GM12864 (cell line): ENCODE data around the gene SPR.

Experiments used
- DNase-seq: peaks from one replicate; pipeline ENCODE4 v3.0.0-alpha.2; 2011; ENCODE audit warnings: low read depth
- H3K4me3 ChIP-seq: 2 replicates; pipeline ENCODE4 v1.5.1; 2011; ENCODE audit warnings: mild to moderate bottlenecking, low read depth, low read length, control low read depth
- TF ChIP-seq, protein P1 (sequence below): IDR thresholded peaks from 2 replicates; pipeline ENCODE4 v1.5.1; 2011; ENCODE audit warnings: low read depth, mild to moderate bottlenecking, moderate library complexity, low read length, control low read depth, inconsistent platforms; ENCODE audit errors: missing control alignments

SPR gene

DNA sequence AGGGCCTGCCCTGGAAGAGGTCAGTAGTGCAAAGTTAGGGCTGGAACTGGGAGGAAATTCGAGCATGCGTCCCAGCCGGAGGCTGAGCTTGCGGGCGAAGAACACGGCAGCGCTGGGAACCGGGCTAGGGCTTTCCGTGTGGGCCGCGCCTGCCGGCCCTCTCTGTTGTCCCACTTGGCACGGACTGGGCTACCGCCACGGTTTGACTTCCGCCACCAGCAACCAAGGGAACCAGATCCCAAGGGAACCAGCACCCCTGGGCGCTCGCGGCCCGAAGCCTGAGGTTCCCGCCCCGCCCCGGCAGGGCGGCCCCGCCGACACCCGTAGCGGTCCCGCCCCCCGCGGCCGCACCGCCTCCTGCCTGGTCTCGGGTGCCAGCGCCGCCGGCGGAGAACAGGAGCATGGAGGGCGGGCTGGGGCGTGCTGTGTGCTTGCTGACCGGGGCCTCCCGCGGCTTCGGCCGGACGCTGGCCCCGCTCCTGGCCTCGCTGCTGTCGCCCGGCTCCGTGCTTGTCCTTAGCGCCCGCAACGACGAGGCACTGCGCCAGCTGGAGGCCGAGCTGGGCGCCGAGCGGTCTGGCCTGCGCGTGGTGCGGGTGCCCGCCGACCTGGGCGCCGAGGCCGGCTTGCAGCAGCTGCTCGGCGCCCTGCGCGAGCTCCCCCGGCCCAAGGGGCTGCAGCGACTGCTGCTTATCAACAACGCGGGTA, at the start of gene SPR:
SPR (plus strand) TSS at position 377 of the 708 bp plus-strand sequence; CDS start at position 402, 25 bp downstream.
- peak within 1 kb of the TSS; percentile 67 for H3K4me3 ChIP-seq
- TF ChIP-seq, protein P1, sequence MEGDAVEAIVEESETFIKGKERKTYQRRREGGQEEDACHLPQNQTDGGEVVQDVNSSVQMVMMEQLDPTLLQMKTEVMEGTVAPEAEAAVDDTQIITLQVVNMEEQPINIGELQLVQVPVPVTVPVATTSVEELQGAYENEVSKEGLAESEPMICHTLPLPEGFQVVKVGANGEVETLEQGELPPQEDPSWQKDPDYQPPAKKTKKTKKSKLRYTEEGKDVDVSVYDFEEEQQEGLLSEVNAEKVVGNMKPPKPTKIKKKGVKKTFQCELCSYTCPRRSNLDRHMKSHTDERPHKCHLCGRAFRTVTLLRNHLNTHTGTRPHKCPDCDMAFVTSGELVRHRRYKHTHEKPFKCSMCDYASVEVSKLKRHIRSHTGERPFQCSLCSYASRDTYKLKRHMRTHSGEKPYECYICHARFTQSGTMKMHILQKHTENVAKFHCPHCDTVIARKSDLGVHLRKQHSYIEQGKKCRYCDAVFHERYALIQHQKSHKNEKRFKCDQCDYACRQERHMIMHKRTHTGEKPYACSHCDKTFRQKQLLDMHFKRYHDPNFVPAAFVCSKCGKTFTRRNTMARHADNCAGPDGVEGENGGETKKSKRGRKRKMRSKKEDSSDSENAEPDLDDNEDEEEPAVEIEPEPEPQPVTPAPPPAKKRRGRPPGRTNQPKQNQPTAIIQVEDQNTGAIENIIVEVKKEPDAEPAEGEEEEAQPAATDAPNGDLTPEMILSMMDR: no peak
- no peak for DNase-seq

DNA sequence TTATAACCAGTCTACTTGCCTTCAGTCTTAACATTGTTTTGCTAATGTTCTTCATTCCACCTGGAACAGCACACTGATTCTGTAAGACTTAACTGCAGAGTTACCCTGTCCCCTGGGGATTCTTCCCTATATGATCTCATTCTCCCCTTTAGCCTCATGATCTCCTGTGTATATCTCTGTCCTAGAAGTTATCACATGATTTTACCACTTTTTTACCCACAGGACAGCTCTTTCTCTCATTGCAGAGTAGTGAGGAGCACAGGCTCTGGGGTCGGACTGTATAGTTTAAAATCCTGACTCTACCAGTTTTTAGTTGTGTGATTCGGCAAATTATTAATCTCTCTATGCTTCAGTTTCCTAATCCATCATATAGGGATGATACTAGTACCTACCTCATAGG, 47.1 kb upstream of the SPR start:
- TF ChIP-seq, protein P1: no peak
- no peak overlapping the region for H3K4me3 ChIP-seq
- no peak for DNase-seq

DNA sequence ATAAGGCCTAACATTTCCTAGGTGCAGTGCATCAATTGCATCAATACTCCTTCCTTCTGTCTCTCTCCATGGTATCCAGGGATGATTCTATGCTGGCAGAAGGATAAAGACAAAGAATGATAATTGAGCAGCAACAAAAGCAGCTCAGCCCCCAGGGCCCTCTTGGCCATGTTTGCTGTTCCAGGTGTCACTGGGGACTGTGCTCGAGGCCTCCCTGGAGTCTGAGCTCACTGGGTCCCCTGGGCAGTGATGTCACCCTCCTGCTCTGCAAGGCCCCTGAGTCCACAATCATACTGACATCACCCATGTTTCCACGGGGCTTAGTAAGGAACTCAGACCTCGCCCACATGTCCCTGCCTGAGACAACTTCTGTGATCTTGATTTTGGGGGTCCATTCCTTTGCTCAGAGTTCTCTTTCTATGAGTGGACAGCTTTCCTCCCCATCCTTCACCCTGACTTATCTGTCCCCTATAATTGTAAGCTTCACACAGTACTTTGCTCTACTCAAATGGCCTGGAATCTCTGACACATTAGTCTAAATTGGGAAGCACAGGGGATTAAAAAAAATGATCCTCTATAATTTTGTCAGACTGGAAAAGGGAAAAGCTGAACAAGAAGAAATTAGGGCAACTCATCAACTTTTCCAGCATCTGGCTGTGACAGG, 45.6 kb upstream of the SPR start:
- no peak for DNase-seq
- H3K4me3 ChIP-seq: no peak overlapping the region
- TF ChIP-seq, protein P1: no peak

DNA sequence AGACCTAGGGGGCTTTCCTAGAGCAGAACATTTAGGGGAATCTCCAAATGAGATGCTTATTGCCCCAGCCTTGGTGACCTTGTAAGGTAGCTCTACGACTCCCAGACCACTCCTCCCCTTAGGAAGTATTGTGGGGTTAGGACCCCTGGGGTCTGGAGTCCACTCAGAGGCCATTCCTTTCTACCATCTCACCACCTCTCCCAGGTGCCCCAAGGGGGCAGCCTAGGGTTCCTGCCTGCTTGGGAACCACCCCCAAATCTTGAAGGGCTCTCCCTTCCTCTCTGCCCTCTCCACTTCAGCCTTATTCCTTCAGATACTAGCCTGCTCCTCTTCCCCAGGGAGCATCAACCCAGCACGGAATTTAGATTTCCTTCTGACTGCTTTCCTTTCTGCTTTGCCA, 43.9 kb upstream of the SPR start:
- H3K4me3 ChIP-seq: no peak overlapping the region
- TF ChIP-seq, protein P1: peak; percentile 4

DNA sequence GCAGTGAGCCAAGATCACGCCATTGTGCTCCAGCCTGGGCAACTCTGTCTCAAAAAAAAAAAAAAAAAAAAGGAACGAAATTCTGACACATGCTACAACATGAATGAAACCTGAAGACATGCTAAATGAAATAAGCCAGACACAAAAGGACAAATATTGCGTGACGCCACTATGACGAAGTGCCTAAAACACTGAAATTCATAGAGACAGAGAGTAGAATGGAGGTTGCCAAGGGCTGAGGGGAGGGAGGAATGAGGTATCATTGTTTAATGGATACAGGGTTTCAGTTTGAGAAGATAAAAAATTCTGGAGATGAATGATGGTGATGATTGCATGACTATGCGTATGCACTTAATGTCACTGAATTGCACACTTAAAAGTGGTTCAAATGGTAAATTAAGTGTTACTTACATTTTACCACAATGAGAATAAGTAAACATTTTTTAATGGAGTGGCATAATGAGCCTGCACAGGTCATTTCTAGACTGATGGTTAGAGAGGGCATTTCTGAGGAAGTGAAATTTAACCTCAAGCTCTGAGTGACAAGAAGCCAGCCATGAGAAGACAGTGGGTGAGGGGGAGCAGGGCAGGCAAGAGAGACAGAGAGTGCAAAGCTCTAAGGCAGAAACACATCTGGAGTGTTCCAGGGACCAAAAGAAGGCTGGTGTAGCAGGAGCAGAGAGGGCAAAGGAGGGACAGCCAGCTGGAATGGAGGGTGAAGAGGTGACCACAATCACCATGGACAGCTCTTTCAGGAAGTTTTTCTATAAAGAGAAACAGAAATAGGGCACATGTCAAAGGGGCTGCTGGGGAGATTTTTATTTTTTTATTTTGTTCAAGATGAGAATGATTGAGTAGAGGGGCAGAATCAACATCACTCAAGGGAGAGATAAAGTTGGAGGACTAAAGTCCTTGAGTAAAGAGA, 40.8 kb upstream of the SPR start:
- H3K4me3 ChIP-seq: no peak overlapping the region
- no peak for DNase-seq
- TF ChIP-seq, protein P1: no peak

More for the DNA sequence above, 43.9 kb upstream of the SPR start:
- DNase-seq: no peak

DNA sequence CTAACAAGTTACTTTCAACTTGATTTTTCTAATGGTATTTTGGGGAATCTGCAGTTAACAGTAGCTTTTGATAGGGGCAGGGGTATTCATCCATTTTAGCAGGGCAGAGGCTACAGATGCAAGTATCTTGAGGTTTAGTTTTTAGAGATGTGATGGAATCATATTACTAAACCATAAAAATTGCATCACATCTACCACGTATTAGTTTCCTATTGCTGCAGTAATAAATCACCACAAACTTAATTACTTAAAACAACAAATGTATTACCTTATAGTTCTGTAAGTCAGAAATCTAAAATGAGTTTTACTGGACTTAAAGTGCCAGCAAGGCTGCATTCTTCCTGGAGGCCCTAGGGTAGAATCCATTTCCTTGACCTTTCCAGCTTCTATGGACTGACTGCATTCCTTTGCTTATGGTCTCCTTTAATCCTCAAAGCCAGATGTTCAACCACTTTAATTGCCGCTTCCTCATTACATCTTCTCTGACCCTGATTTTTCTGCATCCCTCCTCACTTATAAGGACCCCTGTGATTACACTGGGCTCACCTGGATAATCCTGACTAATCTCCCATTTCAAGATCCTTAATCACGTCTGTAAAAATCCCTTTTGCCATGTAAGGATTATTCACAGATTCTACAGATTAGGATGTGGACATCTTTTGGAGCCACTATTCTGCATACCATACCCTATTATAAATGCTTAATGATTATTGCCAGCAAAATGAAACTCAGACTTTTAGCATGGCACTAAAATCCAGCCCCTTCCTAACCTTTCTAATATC, 39.5 kb upstream of the SPR start:
- DNase-seq: no peak
- TF ChIP-seq, protein P1: no peak
- no peak overlapping the region for H3K4me3 ChIP-seq
